Osteoblast (primary cell): ENCODE measurements around the gene SP140. TPM values are rescaled to one million over a fixed set of nuclear protein-coding genes. Genes with fewer than 3 reads are reported as not detected.
"Not testable (repeated sequence)": the region's sequence is repeated elsewhere in the genome, so short reads cannot be mapped to it uniquely, and the experiment has no call there.

ENCODE experiments used
- DNase-seq: peaks from one replicate; pipeline ENCODE4 v3.0.0; 2011; ENCODE audit warnings: low spot score, mixed read lengths; ENCODE audit not compliant: insufficient read length; ENCODE audit errors: missing footprints
- H2AFZ ChIP-seq: 2 replicates; pipeline ENCODE4 v1.6.0; 2011; ENCODE audit warnings: mild to moderate bottlenecking, low read length
- H3K27ac ChIP-seq: 2 replicates; pipeline ENCODE4 v1.5.1; 2011; ENCODE audit warnings: mild to moderate bottlenecking, low read depth, low read length, moderate library complexity
- H3K27me3 ChIP-seq: 2 replicates; pipeline ENCODE4 v1.6.0; 2012; ENCODE audit warnings: mild to moderate bottlenecking, control low read depth, inconsistent platforms, low read length, moderate library complexity; ENCODE audit not compliant: insufficient read depth
- H3K36me3 ChIP-seq: 2 replicates; pipeline ENCODE4 v1.5.1; 2011; ENCODE audit warnings: mild to moderate bottlenecking, low read length, control low read depth, moderate library complexity; ENCODE audit not compliant: insufficient read depth
- H3K4me1 ChIP-seq: 2 replicates; pipeline ENCODE4 v1.5.1; 2011; ENCODE audit warnings: mild to moderate bottlenecking, low read length, control low read depth, moderate library complexity; ENCODE audit not compliant: insufficient read depth
- H3K4me2 ChIP-seq: 2 replicates; pipeline ENCODE4 v1.6.0; 2011; ENCODE audit warnings: mild to moderate bottlenecking, low read length; ENCODE audit not compliant: insufficient read depth
- H3K4me3 ChIP-seq: fragments of 200-600 bp; sonication (generic); 3 replicates; pipeline ENCODE4 v1.5.1; 2012; ENCODE audit warnings: mild to moderate bottlenecking, low read length, inconsistent platforms; ENCODE audit not compliant: insufficient read depth
- H3K79me2 ChIP-seq: 2 replicates; pipeline ENCODE4 v1.6.0; 2012; ENCODE audit warnings: mild to moderate bottlenecking, low read length, control low read depth, inconsistent platforms; ENCODE audit not compliant: insufficient read depth
- H3K9me3 ChIP-seq: 2 replicates; pipeline ENCODE4 v1.5.1; 2011; ENCODE audit warnings: low read depth, low read length, control low read depth
- H4K20me1 ChIP-seq: 2 replicates; pipeline ENCODE4 v1.6.0; 2012; ENCODE audit warnings: mild to moderate bottlenecking, low read length, control low read depth; ENCODE audit not compliant: insufficient read depth
- CTCF ChIP-seq: IDR thresholded peaks from 2 replicates; pipeline ENCODE4 v1.5.1; 2011; ENCODE audit warnings: mild to moderate bottlenecking, low read depth, low read length, moderate library complexity; ENCODE audit errors: extremely low read depth
- total RNA-seq: library from RNA; depleted of rRNA; stranded (reverse); fragments of >200 nt; gene quantifications from 2 replicates; pipeline ENCODE4 v1.2.3, GENCODE V29; 2012

SP140 gene
- total RNA-seq, 1 donor: 0.36 TPM

DNA sequence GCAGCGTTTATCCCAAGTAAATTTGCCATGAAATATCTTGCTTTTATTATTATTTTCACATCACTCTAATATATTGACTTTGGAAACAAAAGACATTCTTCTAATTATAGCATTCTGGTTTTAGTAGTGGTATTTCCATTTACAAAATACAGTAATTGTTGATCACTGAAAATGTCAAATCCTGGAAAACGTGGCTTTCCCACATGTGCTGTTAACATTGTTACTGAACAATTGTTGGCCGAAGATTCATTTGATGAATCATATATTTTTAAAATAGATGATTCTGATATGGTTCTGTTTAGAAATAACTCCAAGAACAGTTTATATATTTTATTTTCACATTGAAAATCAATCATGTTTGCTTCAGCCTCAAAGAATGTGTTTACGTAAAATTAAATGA is 32.9 kb downstream of the SP140 start:
- H3K4me3 ChIP-seq: no peak overlapping the region
- H3K27me3 ChIP-seq: no peaks in the 10 kb centered on the region
- H3K27ac ChIP-seq: no peak overlapping the region
- no peaks in the 10 kb centered on the region for H3K36me3 ChIP-seq
- H3K4me2 ChIP-seq: no peak overlapping the region
- no peak for TF ChIP-seq CTCF
- H4K20me1 ChIP-seq: no peaks in the 10 kb centered on the region
- DNase-seq: no peak
- no peaks in the 10 kb centered on the region for H3K9me3 ChIP-seq
- H2AFZ ChIP-seq: no peak overlapping the region
- H3K4me1 ChIP-seq: no peaks in the 10 kb centered on the region
- no peaks in the 10 kb centered on the region for H3K79me2 ChIP-seq

DNA sequence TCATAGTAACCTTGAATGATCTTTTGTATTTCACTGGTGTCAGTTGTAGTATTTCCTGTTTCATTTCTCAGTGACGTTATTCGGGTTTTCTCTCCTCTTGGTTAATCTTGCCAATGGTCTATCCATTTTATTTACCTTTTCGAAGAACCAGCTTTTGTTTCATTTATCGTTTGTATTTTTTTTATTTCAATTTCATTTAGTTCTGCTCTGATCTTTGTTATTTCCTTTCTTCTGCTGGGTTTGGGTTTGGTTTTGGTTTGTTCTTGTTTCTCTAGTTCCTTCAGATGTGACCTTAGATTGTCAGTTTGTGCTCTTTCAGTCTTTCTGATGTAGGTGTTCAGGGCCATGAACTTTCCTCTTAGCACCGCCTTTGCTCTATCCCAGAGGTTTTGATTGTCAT is 36.7 kb downstream of the SP140 start:
- no peaks in the 10 kb centered on the region for H3K79me2 ChIP-seq
- H3K4me2 ChIP-seq: no peak overlapping the region
- no peak for TF ChIP-seq CTCF
- no peak for DNase-seq
- no peaks in the 10 kb centered on the region for H3K4me1 ChIP-seq
- H3K36me3 ChIP-seq: no peaks in the 10 kb centered on the region
- no peak overlapping the region for H3K27ac ChIP-seq
- no peak overlapping the region for H3K4me3 ChIP-seq
- H3K27me3 ChIP-seq: no peaks in the 10 kb centered on the region
- H3K9me3 ChIP-seq: no peaks in the 10 kb centered on the region
- no peaks in the 10 kb centered on the region for H4K20me1 ChIP-seq
- H2AFZ ChIP-seq: no peak overlapping the region

DNA sequence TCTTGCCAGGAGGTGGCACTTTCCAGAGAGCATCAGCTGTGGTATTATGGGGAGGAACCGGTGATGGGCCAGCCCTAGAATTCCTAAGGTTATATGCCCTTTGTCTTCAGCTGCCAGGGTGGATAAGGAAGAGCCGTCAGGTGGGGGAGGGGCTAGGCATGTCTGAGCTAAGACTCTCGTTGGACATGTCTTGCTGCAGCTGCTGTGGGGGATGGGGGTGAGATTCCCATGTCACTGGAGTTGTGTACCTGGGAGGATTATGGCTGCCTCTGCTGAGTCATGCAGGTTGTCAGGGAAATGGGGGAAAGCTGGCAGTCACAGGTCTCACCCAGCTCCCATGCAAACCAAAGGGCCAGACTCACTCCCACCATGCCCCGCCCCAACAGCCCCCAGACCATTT is 39.4 kb downstream of the SP140 start:
- not testable (repeated sequence) for H3K79me2 ChIP-seq, H3K9me3 ChIP-seq, H3K36me3 ChIP-seq, H3K4me3 ChIP-seq, H4K20me1 ChIP-seq, DNase-seq, H3K4me1 ChIP-seq, H3K27ac ChIP-seq, H3K4me2 ChIP-seq, H2AFZ ChIP-seq, H3K27me3 ChIP-seq

DNA sequence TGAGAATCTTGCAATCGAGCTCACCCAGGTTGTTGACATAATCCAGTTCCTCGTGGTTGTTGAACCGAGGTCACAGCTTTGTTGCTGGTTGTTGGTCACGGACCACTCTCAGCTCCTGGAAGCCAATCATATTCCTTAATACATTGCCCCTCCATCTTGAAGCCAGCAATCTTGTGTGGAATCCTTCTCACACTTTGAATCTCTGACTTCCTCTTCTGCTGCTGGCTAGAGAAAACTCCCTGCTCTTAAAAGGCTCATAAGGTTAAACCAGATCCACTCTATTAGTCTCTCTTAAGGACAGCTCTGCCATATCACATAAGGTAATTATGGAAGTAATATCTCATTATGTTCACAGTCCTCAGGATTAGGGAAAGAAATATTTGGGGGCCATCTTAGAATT is 41.1 kb downstream of the SP140 start:
- no peak for DNase-seq
- H3K4me1 ChIP-seq: no peaks in the 10 kb centered on the region
- H2AFZ ChIP-seq: no peak overlapping the region

More for the DNA sequence above, 41.1 kb downstream of the SP140 start:
- Histone ChIP-seq H3K4me2 (no peak overlapping the region), H4K20me1 (no peaks in the 10 kb centered on the region), H3K27me3 (no peaks in the 10 kb centered on the region), H3K36me3 (no peaks in the 10 kb centered on the region), H3K9me3 (no peaks in the 10 kb centered on the region), H3K4me3 (no peak overlapping the region), H3K27ac (no peak overlapping the region), H3K79me2 (no peaks in the 10 kb centered on the region)
- no peak for TF ChIP-seq CTCF
